Measurements from ENCODE around the gene DUSP22.

DUSP22 gene

DNA sequence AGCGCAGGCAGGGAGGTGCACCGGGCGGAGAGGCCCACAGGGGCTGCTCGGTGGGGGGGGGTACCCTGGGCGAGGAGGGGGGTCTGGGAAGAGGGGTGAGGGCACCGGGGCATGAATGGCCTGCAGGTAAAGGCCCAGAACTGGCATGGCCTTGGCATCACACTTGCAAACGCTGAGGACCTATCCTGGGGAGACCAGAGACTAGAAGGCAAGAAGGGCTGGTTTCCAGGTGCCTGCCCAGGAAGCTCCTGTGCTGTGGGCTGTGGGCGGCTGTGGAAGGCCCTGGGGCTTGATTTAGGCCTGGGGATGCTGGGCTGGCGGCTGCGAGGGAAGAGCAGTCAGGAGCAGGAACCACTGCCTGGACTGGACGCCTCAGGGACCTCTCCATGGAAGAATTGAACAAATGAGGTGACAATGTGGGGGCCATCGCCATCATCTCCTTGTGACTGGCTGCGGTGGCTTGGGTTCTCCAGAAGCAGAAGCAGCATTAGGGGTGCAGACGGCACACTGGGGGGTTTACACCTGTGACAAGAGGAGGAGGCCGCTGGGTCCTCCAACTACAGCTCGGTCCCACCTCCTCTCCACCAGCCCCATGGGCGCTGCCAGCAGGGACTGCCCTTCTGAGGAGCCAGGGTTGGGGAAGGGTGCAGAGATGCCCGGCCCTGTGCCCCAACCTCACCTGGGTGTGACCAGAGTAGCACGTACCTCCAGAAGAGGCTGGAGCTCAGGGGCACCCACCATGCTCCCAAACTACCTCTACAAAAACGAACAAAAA lies 67.2 kb downstream of the DUSP22 start:
- H3K79me2 ChIP-seq (ENCODE audit: control insufficient read depth, insufficient read depth, low read length, poor library complexity), result no peaks in the 10 kb centered on the region
- H3K27ac ChIP-seq (ENCODE audit: low read depth, low read length), result no peak overlapping the region
- H4K8ac ChIP-seq (ENCODE audit: low read depth, low read length), result no peak overlapping the region
- H3K9ac ChIP-seq (ENCODE audit: low read length), result no peak overlapping the region
- H3K9me3 ChIP-seq (ENCODE audit: insufficient read depth, low read depth, low read length), result peaks cover 54% of the 10 kb centered on the region
- H3K4me3 ChIP-seq (ENCODE audit: low read depth, low read length), result no peak overlapping the region
- H3K4ac ChIP-seq (ENCODE audit: low read depth, low read length), result no peak overlapping the region
- H3K18ac ChIP-seq (ENCODE audit: low read length), result no peak overlapping the region
- H2BK120ac ChIP-seq (ENCODE audit: insufficient read depth, low read length, poor library complexity), result no peak overlapping the region
- H3K27me3 ChIP-seq (ENCODE audit: insufficient read depth, low read length), result no peaks in the 10 kb centered on the region
- H2BK5ac ChIP-seq (ENCODE audit: low read depth, low read length, poor library complexity), result no peak overlapping the region
- no peak overlapping the region for H3K14ac ChIP-seq (ENCODE audit: low read length)
- no peak overlapping the region for H4K12ac ChIP-seq (ENCODE audit: low read depth, low read length)
- H3K4me1 ChIP-seq (ENCODE audit: control insufficient read depth in 1 of 2, insufficient read depth in 2 of 2, low read length in 2 of 2), result no peaks in the 10 kb centered on the region
- no peak overlapping the region for H2BK12ac ChIP-seq (ENCODE audit: low read length)
- no peak overlapping the region for H2AFZ ChIP-seq (ENCODE audit: insufficient read depth, low read length, poor library complexity)
- no peak overlapping the region for H3K4me2 ChIP-seq (ENCODE audit: low read length)
- H3K79me1 ChIP-seq (ENCODE audit: low read length), result no peaks in the 10 kb centered on the region
- H2AK5ac ChIP-seq (ENCODE audit: low read length), result no peak overlapping the region
- no peak for DNase-seq
- H3K36me3 ChIP-seq (ENCODE audit: control insufficient read depth in 1 of 2, insufficient read depth in 2 of 2, low read length in 2 of 2), result no peaks in the 10 kb centered on the region
- no peak overlapping the region for H4K91ac ChIP-seq (ENCODE audit: low read depth, low read length)
- WGBS (ENCODE audit: extremely low coverage, insufficient coverage, insufficient read length), result no CpG with 5 or more reads among the region's 20 CpGs
- no peak overlapping the region for H3K23ac ChIP-seq (ENCODE audit: low read length)

DNA sequence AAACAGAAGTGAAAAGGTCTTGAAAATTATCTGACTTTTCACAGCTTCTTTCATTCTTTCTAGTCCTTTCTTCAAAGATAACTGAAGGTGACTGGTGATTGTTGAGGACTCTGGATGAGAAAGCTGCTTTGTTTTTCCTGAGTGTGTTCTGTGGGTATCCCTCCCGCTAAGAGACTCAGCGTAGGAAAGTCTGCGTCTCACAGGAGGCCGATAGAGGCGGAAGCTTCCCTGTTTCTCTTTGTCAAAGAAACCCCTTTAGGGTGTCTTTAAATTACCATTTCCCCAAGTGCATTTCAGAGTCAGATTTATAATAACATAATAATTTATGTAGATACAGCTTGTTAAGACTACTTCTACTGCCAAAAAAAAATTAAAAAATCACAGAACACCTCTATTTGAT lies 68.1 kb downstream of the DUSP22 start:
- Histone ChIP-seq H4K12ac (ENCODE audit: low read depth, low read length) (no peak overlapping the region), H3K4me3 (ENCODE audit: low read depth, low read length) (no peak overlapping the region), H3K4me2 (ENCODE audit: low read length) (no peak overlapping the region), H3K9ac (ENCODE audit: low read length) (no peak overlapping the region), H3K14ac (ENCODE audit: low read length) (no peak overlapping the region), H2BK12ac (ENCODE audit: low read length) (no peak overlapping the region), H3K4ac (ENCODE audit: low read depth, low read length) (no peak overlapping the region), H3K36me3 (ENCODE audit: control insufficient read depth in 1 of 2, insufficient read depth in 2 of 2, low read length in 2 of 2) (no peaks in the 10 kb centered on the region), H3K23ac (ENCODE audit: low read length) (no peak overlapping the region), H2BK120ac (ENCODE audit: insufficient read depth, low read length, poor library complexity) (no peak overlapping the region), H2AK5ac (ENCODE audit: low read length) (no peak overlapping the region), H3K27me3 (ENCODE audit: insufficient read depth, low read length) (no peaks in the 10 kb centered on the region), H3K18ac (ENCODE audit: low read length) (no peak overlapping the region), H3K79me2 (ENCODE audit: control insufficient read depth, insufficient read depth, low read length, poor library complexity) (no peaks in the 10 kb centered on the region), H4K8ac (ENCODE audit: low read depth, low read length) (no peak overlapping the region), H3K79me1 (ENCODE audit: low read length) (no peaks in the 10 kb centered on the region), H2BK5ac (ENCODE audit: low read depth, low read length, poor library complexity) (no peak overlapping the region), H3K4me1 (ENCODE audit: control insufficient read depth in 1 of 2, insufficient read depth in 2 of 2, low read length in 2 of 2) (no peaks in the 10 kb centered on the region), H3K27ac (ENCODE audit: low read depth, low read length) (no peak overlapping the region), H4K91ac (ENCODE audit: low read depth, low read length) (no peak overlapping the region), H2AFZ (ENCODE audit: insufficient read depth, low read length, poor library complexity) (no peak overlapping the region), H3K9me3 (ENCODE audit: insufficient read depth, low read depth, low read length) (peaks cover 54% of the 10 kb centered on the region)
- no peak for DNase-seq
- WGBS (ENCODE audit: extremely low coverage, insufficient coverage, insufficient read length), result no CpG with 5 or more reads among the region's 5 CpGs

DNA sequence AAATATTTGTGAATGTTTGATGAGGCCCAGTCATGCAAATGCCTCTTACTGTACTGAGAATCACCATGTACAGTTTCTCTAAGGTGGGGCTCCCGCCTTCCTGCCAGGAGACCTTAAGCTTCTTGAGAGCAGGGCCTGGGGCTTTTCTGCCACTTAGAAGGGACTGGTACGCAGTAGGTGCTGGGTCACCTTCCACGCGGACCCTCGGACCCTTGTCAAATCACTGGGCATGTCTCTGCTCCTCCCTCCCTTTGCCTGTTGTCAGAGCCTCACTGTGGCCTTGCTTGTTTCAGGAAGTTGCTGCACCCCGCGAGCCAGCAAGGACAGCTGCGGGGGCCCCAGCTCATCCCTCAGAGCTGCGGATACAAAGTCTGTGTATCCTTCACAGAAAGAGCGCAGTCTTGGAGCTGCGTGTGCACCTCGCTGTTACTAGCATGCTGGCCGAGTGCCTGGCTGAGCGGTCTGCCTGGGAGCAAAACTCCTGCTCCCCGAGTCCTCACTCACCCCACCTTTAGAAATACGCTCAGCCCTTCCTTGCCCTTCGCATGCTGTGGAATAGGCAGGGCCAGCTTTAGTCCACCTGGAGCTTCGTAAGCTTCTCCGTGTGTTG lies 68.6 kb downstream of the DUSP22 start:
- no peak overlapping the region for H3K14ac ChIP-seq (ENCODE audit: low read length)
- no peaks in the 10 kb centered on the region for H3K4me1 ChIP-seq (ENCODE audit: control insufficient read depth in 1 of 2, insufficient read depth in 2 of 2, low read length in 2 of 2)
- no peaks in the 10 kb centered on the region for H3K36me3 ChIP-seq (ENCODE audit: control insufficient read depth in 1 of 2, insufficient read depth in 2 of 2, low read length in 2 of 2)
- H2AK5ac ChIP-seq (ENCODE audit: low read length), result no peak overlapping the region
- WGBS (ENCODE audit: extremely low coverage, insufficient coverage, insufficient read length), result no CpG with 5 or more reads among the region's 19 CpGs
- no peak overlapping the region for H3K27ac ChIP-seq (ENCODE audit: low read depth, low read length)
- H3K4me2 ChIP-seq (ENCODE audit: low read length), result no peak overlapping the region
- H2BK12ac ChIP-seq (ENCODE audit: low read length), result no peak overlapping the region
- H2BK120ac ChIP-seq (ENCODE audit: insufficient read depth, low read length, poor library complexity), result no peak overlapping the region
- no peaks in the 10 kb centered on the region for H3K79me1 ChIP-seq (ENCODE audit: low read length)
- H4K12ac ChIP-seq (ENCODE audit: low read depth, low read length), result no peak overlapping the region
- H3K18ac ChIP-seq (ENCODE audit: low read length), result no peak overlapping the region
- H2BK5ac ChIP-seq (ENCODE audit: low read depth, low read length, poor library complexity), result no peak overlapping the region
- no peak overlapping the region for H3K9ac ChIP-seq (ENCODE audit: low read length)
- H3K79me2 ChIP-seq (ENCODE audit: control insufficient read depth, insufficient read depth, low read length, poor library complexity), result no peaks in the 10 kb centered on the region
- no peak overlapping the region for H3K23ac ChIP-seq (ENCODE audit: low read length)
- no peak overlapping the region for H4K91ac ChIP-seq (ENCODE audit: low read depth, low read length)
- no peak overlapping the region for H4K8ac ChIP-seq (ENCODE audit: low read depth, low read length)
- peaks cover 54% of the 10 kb centered on the region for H3K9me3 ChIP-seq (ENCODE audit: insufficient read depth, low read depth, low read length)
- H3K27me3 ChIP-seq (ENCODE audit: insufficient read depth, low read length), result no peaks in the 10 kb centered on the region
- no peak overlapping the region for H2AFZ ChIP-seq (ENCODE audit: insufficient read depth, low read length, poor library complexity)
- no peak for DNase-seq
- H3K4ac ChIP-seq (ENCODE audit: low read depth, low read length), result no peak overlapping the region
- no peak overlapping the region for H3K4me3 ChIP-seq (ENCODE audit: low read depth, low read length)

GRCh38 chr6:361411-362132 lies 69.3 kb downstream of the DUSP22 start:
- no peak overlapping the region for H3K4me3 ChIP-seq (ENCODE audit: low read depth, low read length)
- no peak overlapping the region for H3K23ac ChIP-seq (ENCODE audit: low read length)
- H4K91ac ChIP-seq (ENCODE audit: low read depth, low read length), result no peak overlapping the region
- H3K9ac ChIP-seq (ENCODE audit: low read length), result no peak overlapping the region
- no peak overlapping the region for H3K27ac ChIP-seq (ENCODE audit: low read depth, low read length)
- H3K4me2 ChIP-seq (ENCODE audit: low read length), result no peak overlapping the region
- H2BK120ac ChIP-seq (ENCODE audit: insufficient read depth, low read length, poor library complexity), result no peak overlapping the region
- H3K4me1 ChIP-seq (ENCODE audit: control insufficient read depth in 1 of 2, insufficient read depth in 2 of 2, low read length in 2 of 2), result no peaks in the 10 kb centered on the region
- no peak overlapping the region for H2BK12ac ChIP-seq (ENCODE audit: low read length)
- no peaks in the 10 kb centered on the region for H3K79me1 ChIP-seq (ENCODE audit: low read length)
- WGBS (ENCODE audit: extremely low coverage, insufficient coverage, insufficient read length), result no CpG with 5 or more reads among the region's 16 CpGs
- H3K14ac ChIP-seq (ENCODE audit: low read length), result no peak overlapping the region
- no peak overlapping the region for H3K18ac ChIP-seq (ENCODE audit: low read length)
- no peak overlapping the region for H4K8ac ChIP-seq (ENCODE audit: low read depth, low read length)
- no peak overlapping the region for H2AK5ac ChIP-seq (ENCODE audit: low read length)
- H3K9me3 ChIP-seq (ENCODE audit: insufficient read depth, low read depth, low read length), result peaks cover 55% of the 10 kb centered on the region
- H4K12ac ChIP-seq (ENCODE audit: low read depth, low read length), result no peak overlapping the region
- no peak for DNase-seq
- no peaks in the 10 kb centered on the region for H3K27me3 ChIP-seq (ENCODE audit: insufficient read depth, low read length)
- H3K79me2 ChIP-seq (ENCODE audit: control insufficient read depth, insufficient read depth, low read length, poor library complexity), result no peaks in the 10 kb centered on the region
- H3K36me3 ChIP-seq (ENCODE audit: control insufficient read depth in 1 of 2, insufficient read depth in 2 of 2, low read length in 2 of 2), result no peaks in the 10 kb centered on the region
- no peak overlapping the region for H2BK5ac ChIP-seq (ENCODE audit: low read depth, low read length, poor library complexity)
- no peak overlapping the region for H3K4ac ChIP-seq (ENCODE audit: low read depth, low read length)
- H2AFZ ChIP-seq (ENCODE audit: insufficient read depth, low read length, poor library complexity), result no peak overlapping the region
